Measurements from ENCODE around the gene GABBR2.

Gene GABBR2

GRCh38 chr9:98708933-98709911 lies at the start of gene GABBR2:
Gene GABBR2, minus strand, starts transcription at chr9:98708935. Its CDS starts 198 bp downstream, at chr9:98708737.
- TF ChIP-seq REST (IDR thresholded peaks at IDR 0.05; ENCODE audit: low read depth) (peak; percentile 8), EGR1 (IDR thresholded peaks at IDR 0.05) (no peak)

GRCh38 chr9:98755006-98755618 lies 46.4 kb upstream of the GABBR2 start:
- TF ChIP-seq FOXM1 (IDR thresholded peaks at IDR 0.05; ENCODE audit: borderline replicate concordance, low read depth) (no peak), EP300 (IDR thresholded peaks at IDR 0.05; ENCODE audit: borderline replicate concordance) (no peak), TCF12 (IDR thresholded peaks at IDR 0.05; ENCODE audit: low read depth) (no peak), TEAD4 (IDR thresholded peaks at IDR 0.05) (no peak), EGR1 (IDR thresholded peaks at IDR 0.05) (no peak), ZBTB7A (IDR thresholded peaks at IDR 0.05; ENCODE audit: low read depth) (no peak), USF1 (IDR thresholded peaks at IDR 0.05) (no peak), CREB1 (IDR thresholded peaks at IDR 0.05; ENCODE audit: low read depth) (no peak), TAF1 (IDR thresholded peaks at IDR 0.05; ENCODE audit: low read depth) (no peak)

- TF ChIP-seq CEBPB (IDR thresholded peaks at IDR 0.05), result no peak
- no peak for TF ChIP-seq REST (IDR thresholded peaks at IDR 0.05; ENCODE audit: low read depth)
- no peak for TF ChIP-seq TCF12 (IDR thresholded peaks at IDR 0.05; ENCODE audit: low read depth)
- no peak for TF ChIP-seq MAX (IDR thresholded peaks at IDR 0.05)
- TF ChIP-seq USF1 (IDR thresholded peaks at IDR 0.05), result no peak
- no peak for TF ChIP-seq FOXM1 (IDR thresholded peaks at IDR 0.05; ENCODE audit: borderline replicate concordance, low read depth)
- TF ChIP-seq TAF1 (IDR thresholded peaks at IDR 0.05; ENCODE audit: low read depth), result no peak
- no peak for TF ChIP-seq CREB1 (IDR thresholded peaks at IDR 0.05; ENCODE audit: low read depth)
- TF ChIP-seq EGR1 (IDR thresholded peaks at IDR 0.05), result no peak
- TF ChIP-seq YY1 (IDR thresholded peaks at IDR 0.05; ENCODE audit: low read depth), result no peak
- no peak for TF ChIP-seq RAD21 (IDR thresholded peaks at IDR 0.05; ENCODE audit: low read depth)
These were observed 42.5 kb upstream of the GABBR2 start for GRCh38 chr9:98751210-98751609.

- no peak for TF ChIP-seq RAD21 (IDR thresholded peaks at IDR 0.05; ENCODE audit: low read depth)
- TF ChIP-seq REST (IDR thresholded peaks at IDR 0.05; ENCODE audit: low read depth), result no peak
- no peak for TF ChIP-seq NFIC (IDR thresholded peaks at IDR 0.05)
- TF ChIP-seq FOXM1 (IDR thresholded peaks at IDR 0.05; ENCODE audit: borderline replicate concordance, low read depth), result no peak
- TF ChIP-seq EGR1 (IDR thresholded peaks at IDR 0.05), result no peak
- TF ChIP-seq TAF1 (IDR thresholded peaks at IDR 0.05; ENCODE audit: low read depth), result no peak
- no peak for TF ChIP-seq TEAD4 (IDR thresholded peaks at IDR 0.05)
- no peak for TF ChIP-seq TCF12 (IDR thresholded peaks at IDR 0.05; ENCODE audit: low read depth)
- no peak for TF ChIP-seq ZBTB7A (IDR thresholded peaks at IDR 0.05; ENCODE audit: low read depth)
- TF ChIP-seq CREB1 (IDR thresholded peaks at IDR 0.05; ENCODE audit: low read depth), result no peak
- no peak for TF ChIP-seq CEBPB (IDR thresholded peaks at IDR 0.05)
- no peak for TF ChIP-seq YY1 (IDR thresholded peaks at IDR 0.05; ENCODE audit: low read depth)
- no peak for TF ChIP-seq USF1 (IDR thresholded peaks at IDR 0.05)
- no peak for TF ChIP-seq MAX (IDR thresholded peaks at IDR 0.05)
- no peak for TF ChIP-seq EP300 (IDR thresholded peaks at IDR 0.05; ENCODE audit: borderline replicate concordance)
These were observed 41.8 kb upstream of the GABBR2 start for GRCh38 chr9:98750364-98751060.
